HG03103 (cell line): ENCODE data around the gene ANO9.
"Not testable (repeated sequence)": the region's sequence is repeated elsewhere in the genome, so short reads cannot be mapped to it uniquely, and the experiment has no call there.

ENCODE experiments used
- ATAC-seq: cut with Tn5 transposase; IDR thresholded peaks from one replicate; pipeline ENCODE4 v1.9.1; 2021; ENCODE audit warnings: low read depth; ENCODE audit not compliant: unreplicated experiment

Gene ANO9

DNA sequence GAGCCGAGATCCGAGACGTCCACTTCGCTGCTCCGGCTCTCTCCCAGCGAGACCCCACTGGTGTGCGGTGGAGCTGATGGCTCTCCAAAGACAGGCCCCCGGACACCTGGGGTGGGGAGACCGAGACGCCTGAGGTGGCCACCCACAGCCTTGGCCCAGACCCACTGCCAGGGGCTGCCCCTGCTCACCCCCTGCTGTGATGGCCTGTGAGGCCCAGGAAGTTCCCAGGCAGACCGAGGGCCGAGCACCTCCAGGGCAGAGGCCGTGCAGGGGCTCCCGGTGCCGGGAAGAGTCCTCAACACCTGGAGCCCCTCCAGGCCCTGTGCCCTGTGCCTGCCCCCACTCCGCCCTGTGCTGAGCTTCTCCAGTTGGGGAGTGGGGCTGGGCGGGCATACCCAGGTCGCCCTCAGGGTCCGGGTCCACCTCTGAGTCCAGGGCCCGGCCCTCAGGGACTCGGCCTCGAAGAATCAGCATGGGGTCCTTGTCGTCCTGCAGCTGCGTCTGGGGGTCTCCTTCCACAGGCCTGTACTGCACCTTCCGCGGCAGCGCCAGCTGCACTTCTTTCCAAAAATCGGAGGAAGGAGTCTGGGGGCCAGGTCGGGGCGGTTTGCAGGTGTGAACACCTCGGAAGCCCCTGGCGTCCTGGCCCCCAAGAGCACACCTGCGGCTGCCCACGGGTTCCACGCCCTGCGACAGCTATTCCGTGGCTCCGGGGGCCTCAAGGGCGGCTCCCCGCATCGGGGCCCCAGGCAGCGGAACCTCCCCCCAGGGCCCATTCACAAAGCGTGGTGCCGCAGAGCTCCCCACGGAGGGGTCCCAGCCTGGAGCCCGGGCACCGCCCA, 35.6 kb downstream of the ANO9 start:
- no peak for ATAC-seq

DNA sequence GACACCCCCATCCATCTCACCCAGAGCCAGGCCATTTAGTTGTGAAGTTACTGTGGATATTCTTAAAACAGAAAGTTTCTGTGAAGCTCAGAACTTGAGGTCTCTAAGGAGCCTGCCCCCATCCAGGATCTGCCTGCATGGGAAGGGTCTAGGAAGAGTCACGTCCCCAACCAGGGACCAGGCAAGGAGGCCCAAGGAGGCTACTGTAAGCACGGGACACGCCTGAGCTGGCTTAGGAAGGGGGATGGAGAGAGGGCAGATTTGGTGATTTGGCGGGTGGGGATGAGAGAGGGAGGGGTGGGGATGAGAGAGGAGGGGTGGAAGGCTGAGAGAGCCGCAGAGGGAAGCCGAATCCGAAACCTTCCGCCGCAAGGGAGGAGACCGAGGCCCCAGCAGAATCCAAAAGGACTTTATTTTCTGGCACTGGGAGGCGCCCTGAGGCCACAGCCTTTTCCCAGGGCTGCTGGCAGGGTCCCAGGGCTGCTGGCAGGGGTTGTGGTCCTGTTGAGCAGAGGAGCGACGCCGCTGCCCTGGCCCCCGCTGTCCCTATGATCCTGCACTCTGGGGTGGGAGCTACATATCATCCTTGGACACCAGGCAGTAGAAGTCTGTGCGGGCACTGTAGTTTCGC, 36.4 kb downstream of the ANO9 start:
- ATAC-seq, result no peak

DNA sequence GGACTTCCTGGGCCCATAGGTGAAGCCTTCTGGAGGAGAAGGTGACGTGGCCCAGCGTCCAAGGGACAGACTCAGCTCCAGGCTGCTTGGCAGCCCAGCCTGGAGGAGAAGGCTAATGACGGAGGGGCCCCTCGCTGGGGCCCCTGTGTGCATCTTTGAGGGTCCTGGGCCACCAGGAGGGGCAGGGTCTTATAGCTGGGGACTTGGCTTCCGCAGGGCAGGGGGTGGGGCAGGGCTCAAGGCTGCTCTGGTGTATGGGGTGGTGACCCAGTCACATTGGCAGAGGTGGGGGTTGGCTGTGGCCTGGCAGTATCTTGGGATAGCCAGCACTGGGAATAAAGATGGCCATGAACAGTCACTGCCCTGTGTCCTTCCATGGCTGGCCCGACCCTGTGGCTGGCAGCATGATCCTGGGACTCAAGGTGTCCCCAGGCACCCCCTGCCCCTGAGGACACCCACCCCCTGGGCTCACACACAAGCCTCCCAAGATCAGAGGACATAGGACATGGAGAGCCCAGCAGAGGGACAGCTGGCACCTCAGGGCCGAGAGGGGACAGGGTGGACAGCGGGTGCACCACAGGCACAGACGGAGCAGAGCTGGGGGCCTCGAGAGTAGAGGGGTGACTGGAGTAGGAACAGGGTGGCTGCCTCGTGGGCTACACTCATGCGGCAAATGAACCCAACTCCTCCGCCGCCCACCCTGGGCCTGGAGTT, 37.1 kb downstream of the ANO9 start:
- ATAC-seq, result no peak

DNA sequence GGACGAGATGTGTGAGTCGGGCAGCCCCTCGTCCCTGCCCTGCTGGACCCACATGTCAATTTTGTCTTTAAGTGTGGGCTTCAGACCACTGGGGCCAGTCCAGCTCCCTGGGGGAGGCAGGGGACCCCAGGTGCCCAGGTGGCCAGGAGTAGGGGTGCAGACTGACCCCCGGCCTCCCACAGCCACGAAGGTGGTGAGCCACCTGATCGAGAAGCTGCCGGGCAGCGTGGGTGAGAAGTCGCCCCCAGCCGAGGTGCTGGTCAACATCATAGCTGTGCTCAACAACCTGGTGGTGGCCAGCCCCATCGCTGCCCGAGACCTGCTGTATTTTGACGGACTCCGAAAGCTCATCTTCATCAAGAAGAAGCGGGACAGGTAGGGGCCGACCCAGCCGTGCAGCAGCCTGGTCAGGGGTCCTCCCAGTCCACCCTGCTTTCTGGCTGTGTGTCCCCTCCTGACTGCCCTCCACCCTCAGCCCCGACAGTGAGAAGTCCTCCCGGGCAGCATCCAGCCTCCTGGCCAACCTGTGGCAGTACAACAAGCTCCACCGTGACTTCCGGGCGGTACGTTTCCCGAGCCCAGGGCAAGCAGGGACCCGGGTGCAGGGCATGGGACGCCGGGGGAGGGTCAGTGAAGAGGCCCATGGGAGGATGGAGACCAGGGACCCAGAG, 37.9 kb downstream of the ANO9 start:
- ATAC-seq, result no peak

DNA sequence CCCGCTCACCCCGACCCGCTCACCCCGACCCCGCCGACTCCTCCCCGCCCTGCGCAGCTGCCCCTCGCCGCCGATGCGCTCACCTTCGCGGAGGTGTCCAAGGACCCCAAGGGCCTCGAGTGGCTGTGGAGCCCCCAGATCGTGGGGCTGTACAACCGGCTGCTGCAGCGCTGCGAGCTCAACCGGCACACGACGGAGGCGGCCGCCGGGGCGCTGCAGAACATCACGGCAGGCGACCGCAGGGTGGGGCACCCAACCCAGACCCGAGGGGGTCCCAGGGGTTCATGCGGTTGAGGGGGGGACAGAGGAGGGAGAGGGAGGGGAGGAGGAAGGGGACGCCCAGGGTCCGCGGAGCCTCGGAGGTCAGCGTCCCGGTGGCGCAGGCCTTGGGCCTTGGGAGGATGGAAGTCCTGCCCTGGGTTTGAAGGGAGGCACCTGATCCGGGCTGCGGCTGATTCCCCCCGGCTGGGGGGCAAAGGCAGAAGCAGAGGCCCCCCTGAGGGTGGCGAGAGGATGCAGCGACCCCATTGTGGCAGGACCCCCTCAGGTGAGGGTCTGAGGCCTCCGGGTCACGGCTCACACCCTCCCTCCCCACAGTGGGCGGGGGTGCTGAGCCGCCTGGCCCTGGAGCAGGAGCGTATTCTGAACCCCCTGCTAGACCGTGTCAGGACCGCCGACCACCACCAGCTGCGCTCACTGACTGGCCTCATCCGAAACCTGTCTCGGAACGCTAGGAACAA, 38.6 kb downstream of the ANO9 start:
- ATAC-seq, result no peak

GRCh38 chr11:401196-401595, 40.6 kb downstream of the ANO9 start:
- ATAC-seq, result not testable (repeated sequence)

DNA sequence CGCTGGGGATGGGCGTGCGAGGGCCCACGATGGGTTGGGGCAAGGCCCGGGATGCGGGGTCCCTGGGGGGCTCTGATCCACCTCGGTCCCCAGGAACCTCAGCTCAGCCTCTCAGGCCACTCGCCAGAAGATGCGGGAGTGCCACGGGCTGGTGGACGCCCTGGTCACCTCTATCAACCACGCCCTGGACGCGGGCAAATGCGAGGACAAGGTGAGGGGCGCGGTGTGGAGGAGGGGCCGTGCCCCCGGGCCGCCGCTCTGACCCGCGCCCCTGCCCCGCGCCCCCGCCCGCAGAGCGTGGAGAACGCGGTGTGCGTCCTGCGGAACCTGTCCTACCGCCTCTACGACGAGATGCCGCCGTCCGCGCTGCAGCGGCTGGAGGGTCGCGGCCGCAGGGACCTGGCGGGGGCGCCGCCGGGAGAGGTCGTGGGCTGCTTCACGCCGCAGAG, 41.5 kb downstream of the ANO9 start:
- ATAC-seq, result no peak

DNA sequence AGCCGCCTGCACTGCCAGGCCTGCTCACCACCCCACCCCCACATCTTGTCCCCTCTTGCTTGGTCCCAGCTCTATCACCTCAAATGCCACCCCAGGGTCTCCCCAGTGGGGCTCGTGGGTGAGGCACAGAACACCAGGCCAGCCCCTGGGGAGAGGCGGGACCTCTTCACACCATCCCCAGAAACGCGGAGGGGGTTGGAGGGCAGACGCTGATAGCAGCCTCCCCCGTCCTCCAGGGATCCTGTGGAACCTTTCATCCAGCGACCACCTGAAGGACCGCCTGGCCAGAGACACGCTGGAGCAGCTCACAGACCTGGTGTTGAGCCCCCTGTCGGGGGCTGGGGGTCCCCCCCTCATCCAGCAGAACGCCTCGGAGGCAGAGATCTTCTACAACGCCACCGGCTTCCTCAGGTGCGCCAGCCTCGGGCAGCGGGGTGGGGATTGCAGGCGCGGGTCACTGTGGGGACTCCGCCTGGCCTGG, 42.0 kb downstream of the ANO9 start:
- ATAC-seq, result no peak

DNA sequence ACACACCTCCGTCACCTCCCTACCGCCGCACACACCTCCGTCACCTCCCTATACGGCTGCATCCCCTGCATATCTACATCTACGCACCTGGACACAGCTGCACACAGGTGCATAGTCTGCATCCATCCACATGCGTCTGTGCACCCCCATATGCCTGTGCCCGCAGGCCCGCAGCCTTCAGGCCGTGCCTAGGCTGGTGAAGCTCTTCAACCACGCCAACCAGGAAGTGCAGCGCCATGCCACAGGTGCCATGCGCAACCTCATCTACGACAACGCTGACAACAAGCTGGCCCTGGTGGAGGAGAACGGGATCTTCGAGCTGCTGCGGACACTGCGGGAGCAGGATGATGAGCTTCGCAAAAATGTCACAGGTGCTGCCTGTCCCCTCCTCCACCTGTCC, 43.0 kb downstream of the ANO9 start:
- ATAC-seq, result no peak

GRCh38 chr11:396948-397548, 44.8 kb downstream of the ANO9 start:
- ATAC-seq, result no peak

DNA sequence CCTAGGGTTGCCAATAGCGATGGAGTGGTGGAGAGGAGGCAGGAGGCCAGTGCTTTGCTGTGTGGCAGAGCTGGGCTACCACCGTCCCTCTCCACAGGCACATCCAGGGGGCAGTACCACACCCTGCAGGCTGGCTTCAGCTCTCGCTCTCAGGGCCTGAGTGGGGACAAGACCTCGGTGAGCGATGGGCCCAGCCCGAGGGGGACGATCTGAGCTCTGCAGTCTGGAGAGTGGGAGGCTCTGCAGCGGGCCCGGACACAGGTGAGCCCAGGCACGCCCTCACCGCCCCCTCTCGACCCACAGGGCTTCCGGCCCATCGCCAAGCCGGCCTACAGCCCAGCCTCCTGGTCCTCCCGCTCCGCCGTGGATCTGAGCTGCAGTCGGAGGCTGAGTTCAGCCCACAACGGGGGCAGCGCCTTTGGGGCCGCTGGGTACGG, 45.3 kb downstream of the ANO9 start:
- no peak for ATAC-seq

DNA sequence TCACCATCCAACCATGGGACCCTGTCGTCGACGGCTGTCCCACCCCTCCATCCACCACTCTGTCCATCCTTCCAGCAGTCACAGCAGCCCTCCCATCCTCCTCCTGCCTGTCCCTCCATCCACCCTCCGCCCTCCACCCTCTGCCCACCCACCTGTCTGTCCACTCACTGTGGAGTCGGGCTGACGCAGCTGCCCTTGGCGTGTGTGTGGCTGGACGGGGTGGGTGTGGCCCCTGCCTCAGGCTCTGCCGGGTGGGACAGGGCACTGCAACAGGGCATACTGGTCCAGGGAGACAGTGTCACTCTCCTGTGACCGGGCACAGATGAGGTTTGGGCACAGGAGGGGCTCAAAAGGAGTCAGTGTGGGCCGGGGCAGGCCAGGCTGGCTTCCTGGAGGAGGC, 45.9 kb downstream of the ANO9 start:
- no peak for ATAC-seq

GRCh38 chr11:394858-395655, 46.8 kb downstream of the ANO9 start:
- no peak for ATAC-seq

GRCh38 chr11:394034-394857, 47.6 kb downstream of the ANO9 start, which contains the start of gene PKP3:
TSS of gene PKP3 (plus strand) at chr11:394209. CDS start at chr11:394293, 84 bp downstream.
- no peak for ATAC-seq

DNA sequence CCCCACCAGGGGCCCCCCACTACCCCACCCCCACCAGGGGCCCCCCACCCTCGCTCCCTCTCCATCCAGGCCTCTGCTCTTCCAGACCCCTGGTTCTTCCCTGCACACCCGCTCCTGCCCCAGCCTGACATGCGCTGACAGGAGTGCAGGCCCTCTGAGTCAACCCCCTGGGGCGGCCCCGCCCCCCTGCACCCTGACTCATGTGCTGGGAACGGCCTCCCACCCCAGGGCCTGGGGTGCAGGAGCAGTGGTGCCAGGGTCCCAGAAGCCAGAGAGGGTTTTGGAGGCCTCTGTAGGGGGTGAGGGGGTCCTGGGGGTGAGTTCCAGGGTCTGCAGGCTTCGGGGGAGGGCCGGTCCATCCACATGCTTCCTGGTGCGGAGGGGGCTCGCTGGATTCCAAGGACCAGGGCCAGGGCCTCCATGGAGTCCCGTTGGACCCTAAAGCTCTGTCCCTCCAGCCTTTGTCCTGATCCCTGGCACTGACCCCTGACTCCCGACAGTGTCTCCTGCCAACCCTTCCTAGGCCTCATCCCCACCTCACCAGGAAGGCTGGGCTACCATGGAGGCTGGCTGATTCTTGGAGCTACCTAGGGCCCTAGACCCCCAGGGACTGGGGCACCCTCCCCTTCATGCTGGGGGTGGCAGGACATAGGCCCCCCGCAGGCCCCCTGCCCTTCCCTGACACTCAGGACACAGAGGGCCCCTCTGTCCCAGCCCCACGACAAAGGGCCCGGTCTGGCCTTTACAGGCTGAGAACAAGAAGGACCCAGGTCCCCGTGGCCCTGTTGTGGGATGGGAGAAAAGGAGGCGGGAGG, 48.4 kb downstream of the ANO9 start:
- ATAC-seq, result no peak

- ATAC-seq, result no peak
These were observed 49.6 kb downstream of the ANO9 start for GRCh38 chr11:392102-392777.
